Measurements from ENCODE around the gene ATP5PO. TPM values are rescaled to one million over a fixed set of nuclear protein-coding genes. Genes with fewer than 3 reads are reported as not detected.

ATP5PO gene
- total RNA-seq, 1 donor from 2014 or later = 169 TPM

- no peak for ATAC-seq (ENCODE audit: low read depth)
- H3K36me3 Mint-ChIP-seq (ENCODE audit: low read depth) = no peaks in the 10 kb centered on the region
- intact Hi-C loops (cut with micrococcal nuclease) = no loop called here
- no peak for TF ChIP-seq CTCF (IDR thresholded peaks at IDR 0.05)
- peaks cover 11% of the 10 kb centered on the region for H3K27me3 Mint-ChIP-seq
- POLR2A ChIA-PET = no interaction called here
- CTCF ChIA-PET = no interaction called here
- H3K9me3 Mint-ChIP-seq = no peaks in the 10 kb centered on the region
- no peak overlapping the region for H3K4me3 Mint-ChIP-seq
- no peak overlapping the region for H3K27ac Mint-ChIP-seq
- DNase-seq = no peak
- H3K4me1 Mint-ChIP-seq = no peaks in the 10 kb centered on the region
These were observed 35.0 kb downstream of the ATP5PO start for GRCh38 chr21:33880626-33881025.

GRCh38 chr21:33878824-33879223 lies 36.8 kb downstream of the ATP5PO start:
- H3K27me3 Mint-ChIP-seq = peaks cover 8% of the 10 kb centered on the region
- H3K27ac Mint-ChIP-seq = no peak overlapping the region
- H3K4me3 Mint-ChIP-seq = no peak overlapping the region
- ChIA-PET POLR2A (no interaction called here), CTCF (no interaction called here)
- DNase-seq (no peak), ATAC-seq (ENCODE audit: low read depth) (no peak)
- no peaks in the 10 kb centered on the region for H3K9me3 Mint-ChIP-seq
- no peaks in the 10 kb centered on the region for H3K36me3 Mint-ChIP-seq (ENCODE audit: low read depth)
- H3K4me1 Mint-ChIP-seq = no peaks in the 10 kb centered on the region
- intact Hi-C loops (cut with micrococcal nuclease) = no loop called here
- TF ChIP-seq CTCF (IDR thresholded peaks at IDR 0.05) = no peak

GRCh38 chr21:33875026-33875695 lies 40.4 kb downstream of the ATP5PO start:
- POLR2A ChIA-PET = no interaction called here
- intact Hi-C loops (cut with micrococcal nuclease) = no loop called here
- Mint-ChIP-seq H3K9me3 (no peaks in the 10 kb centered on the region), H3K27me3 (peaks cover 8% of the 10 kb centered on the region), H3K27ac (no peak overlapping the region), H3K4me1 (no peaks in the 10 kb centered on the region), H3K4me3 (no peak overlapping the region), H3K36me3 (ENCODE audit: low read depth) (no peaks in the 10 kb centered on the region)
- ATAC-seq (ENCODE audit: low read depth) (no peak), DNase-seq (no peak)
- no peak for TF ChIP-seq CTCF (IDR thresholded peaks at IDR 0.05)
- CTCF ChIA-PET = no interaction called here

GRCh38 chr21:33874161-33874560 lies 41.4 kb downstream of the ATP5PO start:
- no peak for TF ChIP-seq CTCF (IDR thresholded peaks at IDR 0.05)
- ChIA-PET POLR2A (no interaction called here), CTCF (no interaction called here)
- H3K9me3 Mint-ChIP-seq = no peaks in the 10 kb centered on the region
- intact Hi-C loops (cut with micrococcal nuclease) = no loop called here
- H3K4me3 Mint-ChIP-seq = no peak overlapping the region
- no peaks in the 10 kb centered on the region for H3K36me3 Mint-ChIP-seq (ENCODE audit: low read depth)
- H3K4me1 Mint-ChIP-seq = no peaks in the 10 kb centered on the region
- no peak overlapping the region for H3K27ac Mint-ChIP-seq
- H3K27me3 Mint-ChIP-seq = peaks cover 8% of the 10 kb centered on the region
- DNase-seq (no peak), ATAC-seq (ENCODE audit: low read depth) (no peak)

GRCh38 chr21:33872881-33873515 lies 42.6 kb downstream of the ATP5PO start:
- H3K4me3 Mint-ChIP-seq = no peak overlapping the region
- peaks cover 6% of the 10 kb centered on the region for H3K27me3 Mint-ChIP-seq
- no peaks in the 10 kb centered on the region for H3K9me3 Mint-ChIP-seq
- no peaks in the 10 kb centered on the region for H3K4me1 Mint-ChIP-seq
- no peak overlapping the region for H3K27ac Mint-ChIP-seq
- intact Hi-C loops (cut with micrococcal nuclease) = no loop called here
- TF ChIP-seq CTCF (IDR thresholded peaks at IDR 0.05) = no peak
- POLR2A ChIA-PET = no interaction called here
- CTCF ChIA-PET = no interaction called here
- DNase-seq (no peak), ATAC-seq (ENCODE audit: low read depth) (no peak)
- H3K36me3 Mint-ChIP-seq (ENCODE audit: low read depth) = no peaks in the 10 kb centered on the region

All from activated B cell treated with CpG ODN at 0.5 μM for 24 hours (primary cell).